Peyer's patch (tissue), 4 donors: ENCODE data around the gene SRRT. TPM values are rescaled to one million over a fixed set of nuclear protein-coding genes. Genes with fewer than 3 reads are reported as not detected.

Experiments
- DNase-seq, 3 donors: peaks; one replicate each; pipeline ENCODE4 v3.0.0-alpha.2; 2017 to 2019
- H3K27ac ChIP-seq, 4 donors: fragments of 200-600 bp; sonication (generic); one replicate each; pipeline ENCODE4 v1.5.1; 2016 to 2019
- H3K27me3 ChIP-seq, 2 donors: fragments of 200-600 bp; sonication (generic); one replicate each; pipeline ENCODE4 v1.5.1; 2019
- H3K36me3 ChIP-seq, 3 donors: fragments of 200-600 bp; sonication (generic); one replicate each; pipeline ENCODE4 v1.5.1; 2016 to 2019
- H3K4me1 ChIP-seq, 4 donors: fragments of 200-600 bp; sonication (generic); one replicate each; pipeline ENCODE4 v1.5.1; 2016 to 2019
- H3K4me3 ChIP-seq, 4 donors: fragments of 200-600 bp; sonication (generic); 1 replicate in 3 of 4; 2 replicates in 1 of 4; pipeline ENCODE4 v1.5.1; 2016 to 2019; ENCODE audit warnings: mild to moderate bottlenecking in 1 of 4
- H3K9me3 ChIP-seq, 4 donors: fragments of 200-600 bp; sonication (generic); one replicate each; pipeline ENCODE4 v1.5.1; 2016 to 2019; ENCODE audit warnings: mild to moderate bottlenecking in 1 of 4
- POLR2A ChIP-seq, 2 donors: fragments of 450-650 bp; IDR thresholded peaks; one replicate each; pipeline ENCODE4 v1.5.1; 2017; ENCODE audit warnings: antibody characterized with exemption in 2 of 2, mild to moderate bottlenecking in 2 of 2, moderate library complexity in 2 of 2
- total RNA-seq, 4 donors: library from RNA; depleted of rRNA; stranded (reverse); fragments of >200 nt; gene quantifications; one replicate each; pipeline ENCODE4 v1.1.0, GENCODE V29; 2016
- TF ChIP-seq, protein P1 (sequence below), 6 experiments: fragments of 450-650 bp in 4 of 6; fragments of 200-600 bp in 2 of 6; sonication (generic) in 1 of 6; IDR thresholded peaks; one replicate each; pipeline ENCODE4 v1.5.1; 2017 to 2019; ENCODE audit warnings: antibody characterized with exemption in 6 of 6, mild to moderate bottlenecking in 3 of 6, moderate library complexity in 1 of 6

The SRRT gene
- total RNA-seq, 4 donors from 2014 or later: 60.9 to 272 (median 113) TPM

- peak overlapping the region in 2 of 4 donors; percentile 53 to 57 for H3K4me3 ChIP-seq
- H3K36me3 ChIP-seq: no peaks in the 10 kb centered on the region
- peak in 2 of 3 donors; percentile 61 to 68 for DNase-seq
- no peaks in the 10 kb centered on the region for H3K9me3 ChIP-seq
- H3K4me1 ChIP-seq: peaks cover 0 to 13% (median 6%) of the 10 kb centered on the region in 4 donors
- peak overlapping the region; percentile 65 to 88 (median 80) for H3K27ac ChIP-seq
- TF ChIP-seq POLR2A (IDR thresholded peaks at IDR 0.05): peak in 1 of 2 donors; percentile 26
- TF ChIP-seq, protein P1, sequence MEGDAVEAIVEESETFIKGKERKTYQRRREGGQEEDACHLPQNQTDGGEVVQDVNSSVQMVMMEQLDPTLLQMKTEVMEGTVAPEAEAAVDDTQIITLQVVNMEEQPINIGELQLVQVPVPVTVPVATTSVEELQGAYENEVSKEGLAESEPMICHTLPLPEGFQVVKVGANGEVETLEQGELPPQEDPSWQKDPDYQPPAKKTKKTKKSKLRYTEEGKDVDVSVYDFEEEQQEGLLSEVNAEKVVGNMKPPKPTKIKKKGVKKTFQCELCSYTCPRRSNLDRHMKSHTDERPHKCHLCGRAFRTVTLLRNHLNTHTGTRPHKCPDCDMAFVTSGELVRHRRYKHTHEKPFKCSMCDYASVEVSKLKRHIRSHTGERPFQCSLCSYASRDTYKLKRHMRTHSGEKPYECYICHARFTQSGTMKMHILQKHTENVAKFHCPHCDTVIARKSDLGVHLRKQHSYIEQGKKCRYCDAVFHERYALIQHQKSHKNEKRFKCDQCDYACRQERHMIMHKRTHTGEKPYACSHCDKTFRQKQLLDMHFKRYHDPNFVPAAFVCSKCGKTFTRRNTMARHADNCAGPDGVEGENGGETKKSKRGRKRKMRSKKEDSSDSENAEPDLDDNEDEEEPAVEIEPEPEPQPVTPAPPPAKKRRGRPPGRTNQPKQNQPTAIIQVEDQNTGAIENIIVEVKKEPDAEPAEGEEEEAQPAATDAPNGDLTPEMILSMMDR (IDR thresholded peaks at IDR 0.05): no peak
- H3K27me3 ChIP-seq: no peaks in the 10 kb centered on the region
Measured at GRCh38 chr7:100835903-100836811, 38.7 kb upstream of the SRRT start.

DNA sequence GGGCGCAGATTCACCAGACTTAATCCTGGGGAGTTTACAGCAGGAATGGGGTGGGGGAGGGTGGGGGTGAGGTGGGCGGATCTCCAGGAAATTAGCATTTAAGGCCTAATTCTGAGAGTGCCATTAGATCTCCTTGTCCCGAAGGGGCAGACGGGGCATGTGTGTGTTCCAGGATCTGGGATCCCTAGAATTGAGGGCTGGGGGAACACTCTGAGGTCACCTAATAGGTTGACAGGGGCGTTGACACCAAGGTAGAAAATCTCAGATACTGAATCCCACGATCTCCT lies 38.1 kb upstream of the SRRT start:
- Histone ChIP-seq H3K9me3 (no peaks in the 10 kb centered on the region), H3K27me3 (no peaks in the 10 kb centered on the region), H3K4me1 (peaks cover 0 to 13% (median 6%) of the 10 kb centered on the region in 4 donors), H3K27ac (peak overlapping the region; percentile 65 to 88 (median 80)), H3K4me3 (peak overlapping the region; percentile 36 to 57 (median 47)), H3K36me3 (no peaks in the 10 kb centered on the region)
- no peak for DNase-seq
- TF ChIP-seq POLR2A (IDR thresholded peaks at IDR 0.05): no peak
- TF ChIP-seq, protein P1 (IDR thresholded peaks at IDR 0.05): no peak

DNA sequence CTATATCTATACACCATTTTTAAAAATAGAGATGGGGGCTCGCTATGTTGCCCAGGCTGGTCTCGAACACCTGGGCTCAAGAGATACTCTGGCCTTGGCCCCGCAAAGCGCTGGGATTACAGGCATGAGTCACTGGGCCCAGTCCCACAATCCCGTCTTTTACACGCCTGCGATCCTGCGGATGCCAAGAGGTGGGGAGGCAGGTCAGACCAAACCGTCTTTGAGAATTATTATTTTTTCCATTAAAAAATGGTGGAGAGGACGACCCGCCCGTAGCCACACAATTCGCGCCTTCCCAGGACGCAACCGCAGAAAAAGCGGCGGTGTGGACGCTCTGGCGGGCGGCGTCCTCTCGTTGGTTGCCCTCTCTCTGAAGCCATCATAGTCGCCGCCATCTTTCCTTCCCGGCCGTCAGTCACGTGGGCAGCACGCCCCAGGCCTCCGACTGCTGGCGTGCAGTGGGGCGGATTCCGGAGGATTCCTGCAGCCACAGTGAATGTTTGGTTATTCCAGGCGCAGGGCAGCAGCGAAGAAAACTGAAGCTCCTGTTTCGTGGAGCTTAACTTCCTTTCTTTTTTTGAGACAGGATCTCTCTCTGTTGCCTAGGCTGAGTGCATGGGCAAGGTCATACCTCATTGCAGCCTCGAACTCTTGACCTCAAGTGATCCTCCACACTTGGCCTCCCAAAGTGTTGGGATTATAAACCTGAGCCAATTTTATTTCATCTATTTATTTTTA lies 37.6 kb upstream of the SRRT start:
- no peaks in the 10 kb centered on the region for H3K9me3 ChIP-seq
- no peaks in the 10 kb centered on the region for H3K27me3 ChIP-seq
- peak; percentile 84 to 95 (median 93) for DNase-seq
- H3K27ac ChIP-seq: peak overlapping the region; percentile 65 to 88 (median 80)
- H3K4me3 ChIP-seq: peak overlapping the region; percentile 36 to 57 (median 47)
- no peaks in the 10 kb centered on the region for H3K36me3 ChIP-seq
- TF ChIP-seq, protein P1 (IDR thresholded peaks at IDR 0.05): peak in 1 of 6 experiments; percentile 9
- TF ChIP-seq POLR2A (IDR thresholded peaks at IDR 0.05): peak in 1 of 2 donors; percentile 49
- H3K4me1 ChIP-seq: peaks cover 0 to 13% (median 6%) of the 10 kb centered on the region in 4 donors

- H3K27me3 ChIP-seq: no peaks in the 10 kb centered on the region
- no peaks in the 10 kb centered on the region for H3K9me3 ChIP-seq
- no peak for TF ChIP-seq POLR2A (IDR thresholded peaks at IDR 0.05)
- TF ChIP-seq, protein P1 (IDR thresholded peaks at IDR 0.05): no peak
- no peak overlapping the region for H3K27ac ChIP-seq
- H3K4me1 ChIP-seq: peaks cover 0 to 13% (median 6%) of the 10 kb centered on the region in 4 donors
- DNase-seq: no peak
- H3K4me3 ChIP-seq: no peak overlapping the region
- H3K36me3 ChIP-seq: no peaks in the 10 kb centered on the region
Measured at GRCh38 chr7:100839361-100839760, 35.5 kb upstream of the SRRT start.

- no peaks in the 10 kb centered on the region for H3K9me3 ChIP-seq
- no peak for DNase-seq
- no peaks in the 10 kb centered on the region for H3K27me3 ChIP-seq
- H3K4me1 ChIP-seq: peaks cover 0 to 13% (median 6%) of the 10 kb centered on the region in 4 donors
- TF ChIP-seq, protein P1 (IDR thresholded peaks at IDR 0.05): no peak
- TF ChIP-seq POLR2A (IDR thresholded peaks at IDR 0.05): no peak
- H3K27ac ChIP-seq: no peak overlapping the region
- H3K4me3 ChIP-seq: no peak overlapping the region
- no peaks in the 10 kb centered on the region for H3K36me3 ChIP-seq
Measured at GRCh38 chr7:100840470-100841100, 34.3 kb upstream of the SRRT start.
